ENCODE results near the gene SLC2A3. TPM values are rescaled to one million over a fixed set of nuclear protein-coding genes. Genes with fewer than 3 reads are reported as not detected.
"Not testable (repeated sequence)": the region's sequence is repeated elsewhere in the genome, so short reads cannot be mapped to it uniquely, and the experiment has no call there.

Gene SLC2A3
- total RNA-seq (10 to 100 TPM; 10.9 to 20.6 TPM), polyA plus RNA-seq (1 to 10 TPM; 2.1 to 3.2 TPM)

DNA sequence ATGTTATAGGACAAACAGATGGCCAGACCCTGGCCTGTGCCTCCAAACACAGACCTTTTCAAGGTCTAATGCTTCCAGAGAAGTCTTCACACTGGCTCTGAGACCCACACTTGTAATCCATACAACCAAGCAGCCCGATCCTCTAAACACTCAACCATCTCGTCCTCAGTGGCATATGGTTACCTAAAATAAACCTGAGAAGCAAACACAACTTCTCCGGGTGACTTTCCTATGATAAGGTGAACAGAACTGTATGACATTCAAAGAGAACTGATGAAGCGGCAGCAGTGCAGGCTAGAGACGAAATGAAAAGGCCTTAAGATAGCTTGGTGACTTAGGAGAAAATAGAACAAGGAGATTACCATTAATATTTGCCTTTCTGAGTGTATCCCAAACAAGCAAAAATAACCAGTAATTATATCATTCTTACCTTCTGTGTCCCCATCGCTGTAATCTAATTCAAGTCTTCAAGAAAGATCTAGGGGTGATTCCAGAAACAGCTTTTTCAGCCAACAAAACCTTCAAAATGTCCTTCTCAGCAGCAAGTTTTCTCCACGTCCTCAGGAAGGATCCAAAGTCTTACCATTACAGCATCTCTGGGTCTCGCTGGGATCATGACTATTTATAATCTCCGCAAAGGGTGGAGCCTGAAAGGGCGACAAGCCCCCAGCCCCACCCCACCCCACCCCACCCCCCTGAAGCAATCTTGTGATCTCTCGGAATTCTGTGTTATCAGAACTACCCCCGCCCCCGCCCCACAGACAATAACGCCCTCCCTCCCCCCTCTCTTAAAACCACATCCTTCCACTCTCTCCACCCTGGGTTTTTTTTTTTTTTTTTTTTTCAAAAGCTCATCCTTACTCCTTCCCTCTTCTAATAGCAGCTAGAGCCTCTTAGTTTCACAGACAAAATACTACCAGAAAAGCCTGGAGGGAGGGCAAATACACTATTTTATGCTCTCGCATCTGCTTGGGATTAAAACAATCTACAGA, at the start of gene SLC2A3:
SLC2A3 (minus strand) TSS at position 598 of the 992 bp plus-strand sequence; CDS start at position 445, 153 bp downstream.
- Histone ChIP-seq H3K36me3 (ENCODE audit: control insufficient read depth in 4 of 4, insufficient read depth in 3 of 4, low read depth in 1 of 4, low read length in 3 of 4) (no peaks in the 10 kb centered on the region), H3K9me3 (ENCODE audit: control insufficient read depth in 4 of 4, low read length in 3 of 4) (no peaks in the 10 kb centered on the region), H3K4me1 (ENCODE audit: control insufficient read depth in 4 of 4, insufficient read depth in 4 of 4, low read length in 3 of 4) (no peaks in the 10 kb centered on the region), H3K27ac (ENCODE audit: low read depth in 1 of 2, low read length in 2 of 2) (peak within 1 kb of the TSS; percentile 26 to 78), H3K9ac (ENCODE audit: low read depth in 1 of 2, low read length in 2 of 2) (peak within 1 kb of the TSS; percentile 77), H3K27me3 (ENCODE audit: control insufficient read depth in 4 of 4, insufficient read depth in 4 of 4, low read length in 3 of 4) (no peaks in the 10 kb centered on the region), H3K4me3 (ENCODE audit: low read depth in 1 of 3, low read length in 3 of 3) (peak within 1 kb of the TSS; percentile 39 to 62 (median 51))
- TF ChIP-seq HNF4G (IDR thresholded peaks at IDR 0.05) (no peak), RAD21 (IDR thresholded peaks at IDR 0.05) (no peak), TAF1 (conservative IDR thresholded peaks at IDR 0.05) (no peak), RXRA (IDR thresholded peaks at IDR 0.05) (no peak), NR2F2 (IDR thresholded peaks at IDR 0.05) (no peak), GABPA (IDR thresholded peaks at IDR 0.05 in 1 of 2, conservative IDR thresholded peaks at IDR 0.05 in 1 of 2) (no peak), FOXA1 (IDR thresholded peaks at IDR 0.05) (no peak), YY1 (IDR thresholded peaks at IDR 0.05) (peak; percentile 56)
- TF ChIP-seq, protein P1, sequence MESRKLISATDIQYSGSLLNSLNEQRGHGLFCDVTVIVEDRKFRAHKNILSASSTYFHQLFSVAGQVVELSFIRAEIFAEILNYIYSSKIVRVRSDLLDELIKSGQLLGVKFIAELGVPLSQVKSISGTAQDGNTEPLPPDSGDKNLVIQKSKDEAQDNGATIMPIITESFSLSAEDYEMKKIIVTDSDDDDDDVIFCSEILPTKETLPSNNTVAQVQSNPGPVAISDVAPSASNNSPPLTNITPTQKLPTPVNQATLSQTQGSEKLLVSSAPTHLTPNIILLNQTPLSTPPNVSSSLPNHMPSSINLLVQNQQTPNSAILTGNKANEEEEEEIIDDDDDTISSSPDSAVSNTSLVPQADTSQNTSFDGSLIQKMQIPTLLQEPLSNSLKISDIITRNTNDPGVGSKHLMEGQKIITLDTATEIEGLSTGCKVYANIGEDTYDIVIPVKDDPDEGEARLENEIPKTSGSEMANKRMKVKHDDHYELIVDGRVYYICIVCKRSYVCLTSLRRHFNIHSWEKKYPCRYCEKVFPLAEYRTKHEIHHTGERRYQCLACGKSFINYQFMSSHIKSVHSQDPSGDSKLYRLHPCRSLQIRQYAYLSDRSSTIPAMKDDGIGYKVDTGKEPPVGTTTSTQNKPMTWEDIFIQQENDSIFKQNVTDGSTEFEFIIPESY (IDR thresholded peaks at IDR 0.05), result no peak
- TF ChIP-seq, protein P2, sequence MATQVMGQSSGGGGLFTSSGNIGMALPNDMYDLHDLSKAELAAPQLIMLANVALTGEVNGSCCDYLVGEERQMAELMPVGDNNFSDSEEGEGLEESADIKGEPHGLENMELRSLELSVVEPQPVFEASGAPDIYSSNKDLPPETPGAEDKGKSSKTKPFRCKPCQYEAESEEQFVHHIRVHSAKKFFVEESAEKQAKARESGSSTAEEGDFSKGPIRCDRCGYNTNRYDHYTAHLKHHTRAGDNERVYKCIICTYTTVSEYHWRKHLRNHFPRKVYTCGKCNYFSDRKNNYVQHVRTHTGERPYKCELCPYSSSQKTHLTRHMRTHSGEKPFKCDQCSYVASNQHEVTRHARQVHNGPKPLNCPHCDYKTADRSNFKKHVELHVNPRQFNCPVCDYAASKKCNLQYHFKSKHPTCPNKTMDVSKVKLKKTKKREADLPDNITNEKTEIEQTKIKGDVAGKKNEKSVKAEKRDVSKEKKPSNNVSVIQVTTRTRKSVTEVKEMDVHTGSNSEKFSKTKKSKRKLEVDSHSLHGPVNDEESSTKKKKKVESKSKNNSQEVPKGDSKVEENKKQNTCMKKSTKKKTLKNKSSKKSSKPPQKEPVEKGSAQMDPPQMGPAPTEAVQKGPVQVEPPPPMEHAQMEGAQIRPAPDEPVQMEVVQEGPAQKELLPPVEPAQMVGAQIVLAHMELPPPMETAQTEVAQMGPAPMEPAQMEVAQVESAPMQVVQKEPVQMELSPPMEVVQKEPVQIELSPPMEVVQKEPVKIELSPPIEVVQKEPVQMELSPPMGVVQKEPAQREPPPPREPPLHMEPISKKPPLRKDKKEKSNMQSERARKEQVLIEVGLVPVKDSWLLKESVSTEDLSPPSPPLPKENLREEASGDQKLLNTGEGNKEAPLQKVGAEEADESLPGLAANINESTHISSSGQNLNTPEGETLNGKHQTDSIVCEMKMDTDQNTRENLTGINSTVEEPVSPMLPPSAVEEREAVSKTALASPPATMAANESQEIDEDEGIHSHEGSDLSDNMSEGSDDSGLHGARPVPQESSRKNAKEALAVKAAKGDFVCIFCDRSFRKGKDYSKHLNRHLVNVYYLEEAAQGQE (IDR thresholded peaks at IDR 0.05), result peak; percentile 18
- TF ChIP-seq, protein P3, sequence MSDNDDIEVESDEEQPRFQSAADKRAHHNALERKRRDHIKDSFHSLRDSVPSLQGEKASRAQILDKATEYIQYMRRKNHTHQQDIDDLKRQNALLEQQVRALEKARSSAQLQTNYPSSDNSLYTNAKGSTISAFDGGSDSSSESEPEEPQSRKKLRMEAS (IDR thresholded peaks at IDR 0.05), result no peak
- 13% methylated on average over 15 of the region's 15 CpGs for WGBS
- no peak for DNase-seq (ENCODE audit: low spot score)

DNA sequence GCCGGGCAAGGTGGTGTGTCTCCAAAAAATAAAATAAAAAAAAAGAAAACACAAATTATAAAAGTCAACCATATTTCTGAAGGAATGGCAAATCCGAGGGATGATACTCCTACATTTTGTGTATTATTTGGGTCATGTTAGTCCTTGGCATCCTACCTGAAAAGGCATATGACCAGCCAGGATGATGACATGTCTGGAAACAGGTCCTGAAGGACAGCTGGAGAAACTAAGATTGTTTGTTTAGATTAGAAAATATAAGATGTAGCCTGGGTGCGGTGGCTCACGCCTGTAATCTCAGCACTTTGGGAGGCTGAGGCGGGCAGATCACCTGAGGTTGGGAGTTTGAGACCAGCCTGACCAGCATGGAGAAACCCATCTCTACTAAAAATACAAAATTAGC, 48.9 kb upstream of the SLC2A3 start:
- no peak for TF ChIP-seq TAF1 (conservative IDR thresholded peaks at IDR 0.05)
- WGBS, result 80% methylated on average over 5 of the region's 5 CpGs

DNA sequence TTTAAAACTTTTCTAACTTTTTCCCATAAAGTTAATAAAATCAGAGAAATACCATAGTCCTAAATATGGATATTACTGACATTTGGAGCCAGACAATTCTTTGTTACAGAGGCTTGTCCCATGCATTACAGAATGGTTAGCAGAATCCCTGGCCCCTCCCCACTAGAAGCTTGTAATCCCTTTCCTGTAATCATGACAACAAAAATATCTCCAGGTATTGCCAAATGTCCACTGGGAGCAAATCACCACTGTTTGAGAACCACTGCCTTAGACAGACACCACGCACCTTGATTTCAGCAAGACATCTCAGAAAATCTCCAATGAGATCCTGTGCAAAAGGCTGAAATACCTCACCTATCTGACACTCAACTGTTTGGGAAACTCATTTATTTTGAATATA, 47.5 kb upstream of the SLC2A3 start:
- 92% methylated on average over 1 of the region's 1 CpG for WGBS
- not testable (repeated sequence) for DNase-seq (ENCODE audit: low spot score); H3K9me3 ChIP-seq (ENCODE audit: control insufficient read depth in 4 of 4, low read length in 3 of 4); H3K9ac ChIP-seq (ENCODE audit: low read depth in 1 of 2, low read length in 2 of 2); H3K4me1 ChIP-seq (ENCODE audit: control insufficient read depth in 4 of 4, insufficient read depth in 4 of 4, low read length in 3 of 4); H3K27me3 ChIP-seq (ENCODE audit: control insufficient read depth in 4 of 4, insufficient read depth in 4 of 4, low read length in 3 of 4); H3K36me3 ChIP-seq (ENCODE audit: control insufficient read depth in 4 of 4, insufficient read depth in 3 of 4, low read depth in 1 of 4, low read length in 3 of 4); H3K4me3 ChIP-seq (ENCODE audit: low read depth in 1 of 3, low read length in 3 of 3); H3K27ac ChIP-seq (ENCODE audit: low read depth in 1 of 2, low read length in 2 of 2)

More for the DNA sequence above, 48.9 kb upstream of the SLC2A3 start:
- no peak overlapping the region for H3K27ac ChIP-seq (ENCODE audit: low read depth in 1 of 2, low read length in 2 of 2)
- H3K9ac ChIP-seq (ENCODE audit: low read depth in 1 of 2, low read length in 2 of 2), result no peak overlapping the region
- no peaks in the 10 kb centered on the region for H3K4me1 ChIP-seq (ENCODE audit: control insufficient read depth in 4 of 4, insufficient read depth in 4 of 4, low read length in 3 of 4)
- DNase-seq (ENCODE audit: low spot score), result no peak
- no peaks in the 10 kb centered on the region for H3K36me3 ChIP-seq (ENCODE audit: control insufficient read depth in 4 of 4, insufficient read depth in 3 of 4, low read depth in 1 of 4, low read length in 3 of 4)
- no peak overlapping the region for H3K4me3 ChIP-seq (ENCODE audit: low read depth in 1 of 3, low read length in 3 of 3)
- H3K27me3 ChIP-seq (ENCODE audit: control insufficient read depth in 4 of 4, insufficient read depth in 4 of 4, low read length in 3 of 4), result no peaks in the 10 kb centered on the region
- no peaks in the 10 kb centered on the region for H3K9me3 ChIP-seq (ENCODE audit: control insufficient read depth in 4 of 4, low read length in 3 of 4)

DNA sequence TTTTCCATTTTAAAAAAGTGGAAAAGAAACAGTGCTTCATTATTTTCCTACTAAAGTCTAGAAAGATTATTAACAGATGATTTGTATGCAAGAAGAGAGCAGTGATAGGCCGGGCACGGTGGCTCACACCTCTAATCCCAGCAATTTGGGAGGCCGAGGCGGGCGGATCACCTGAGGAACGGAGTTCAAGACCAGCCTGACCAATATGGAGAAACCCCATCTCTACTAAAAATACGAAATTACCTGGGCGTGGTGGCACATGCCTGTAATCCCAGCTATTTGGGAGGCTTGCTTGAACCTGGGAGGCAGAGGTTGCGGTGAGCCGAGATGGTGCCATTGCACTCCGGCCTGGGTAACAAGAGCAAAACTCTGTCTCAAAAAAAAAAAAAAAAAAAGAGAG, 47.0 kb upstream of the SLC2A3 start:
- WGBS, result 91% methylated on average over 11 of the region's 11 CpGs
- not testable (repeated sequence) for H3K27me3 ChIP-seq (ENCODE audit: control insufficient read depth in 4 of 4, insufficient read depth in 4 of 4, low read length in 3 of 4)

DNA sequence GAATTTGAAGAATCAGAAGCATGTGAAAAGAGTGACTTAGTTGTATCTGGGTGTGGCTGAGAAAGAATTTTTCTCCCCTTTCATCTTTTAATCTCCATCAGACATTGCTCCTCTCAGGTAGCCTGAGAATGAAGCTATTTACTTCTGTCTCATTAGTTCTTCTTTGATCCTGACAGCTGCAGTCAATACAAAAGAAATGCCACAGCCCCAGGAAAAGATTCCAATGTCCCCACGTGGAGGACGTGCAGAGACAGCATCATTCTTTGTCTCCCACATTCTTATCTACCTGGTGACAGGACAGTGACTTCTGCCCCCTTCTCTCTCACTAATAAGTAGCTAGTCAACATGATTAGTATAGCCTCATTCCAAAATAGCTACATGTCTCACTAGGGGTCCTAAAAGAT, 46.3 kb upstream of the SLC2A3 start:
- DNase-seq (ENCODE audit: low spot score), result not testable (repeated sequence)

More for the DNA sequence above, 47.0 kb upstream of the SLC2A3 start:
- H3K27ac ChIP-seq (ENCODE audit: low read depth in 1 of 2, low read length in 2 of 2); DNase-seq (ENCODE audit: low spot score); H3K4me1 ChIP-seq (ENCODE audit: control insufficient read depth in 4 of 4, insufficient read depth in 4 of 4, low read length in 3 of 4); H3K4me3 ChIP-seq (ENCODE audit: low read depth in 1 of 3, low read length in 3 of 3); H3K36me3 ChIP-seq (ENCODE audit: control insufficient read depth in 4 of 4, insufficient read depth in 3 of 4, low read depth in 1 of 4, low read length in 3 of 4); H3K9ac ChIP-seq (ENCODE audit: low read depth in 1 of 2, low read length in 2 of 2); H3K9me3 ChIP-seq (ENCODE audit: control insufficient read depth in 4 of 4, low read length in 3 of 4): not testable (repeated sequence)

More for the DNA sequence above, 46.3 kb upstream of the SLC2A3 start:
- WGBS, result 39% methylated on average over 2 of the region's 2 CpGs
- not testable (repeated sequence) for H3K4me1 ChIP-seq (ENCODE audit: control insufficient read depth in 4 of 4, insufficient read depth in 4 of 4, low read length in 3 of 4); H3K27ac ChIP-seq (ENCODE audit: low read depth in 1 of 2, low read length in 2 of 2); H3K27me3 ChIP-seq (ENCODE audit: control insufficient read depth in 4 of 4, insufficient read depth in 4 of 4, low read length in 3 of 4); H3K9me3 ChIP-seq (ENCODE audit: control insufficient read depth in 4 of 4, low read length in 3 of 4); H3K36me3 ChIP-seq (ENCODE audit: control insufficient read depth in 4 of 4, insufficient read depth in 3 of 4, low read depth in 1 of 4, low read length in 3 of 4); H3K4me3 ChIP-seq (ENCODE audit: low read depth in 1 of 3, low read length in 3 of 3); H3K9ac ChIP-seq (ENCODE audit: low read depth in 1 of 2, low read length in 2 of 2)

All from liver (tissue), 9 donors.